Activated gamma-delta T cell (primary cell): Measurements from ENCODE around the gene TIGD4.

Experiments
- DNase-seq: peaks from one replicate; lab custom pipeline; 2025; lab: John Stamatoyannopoulos, UW

The TIGD4 gene

DNA sequence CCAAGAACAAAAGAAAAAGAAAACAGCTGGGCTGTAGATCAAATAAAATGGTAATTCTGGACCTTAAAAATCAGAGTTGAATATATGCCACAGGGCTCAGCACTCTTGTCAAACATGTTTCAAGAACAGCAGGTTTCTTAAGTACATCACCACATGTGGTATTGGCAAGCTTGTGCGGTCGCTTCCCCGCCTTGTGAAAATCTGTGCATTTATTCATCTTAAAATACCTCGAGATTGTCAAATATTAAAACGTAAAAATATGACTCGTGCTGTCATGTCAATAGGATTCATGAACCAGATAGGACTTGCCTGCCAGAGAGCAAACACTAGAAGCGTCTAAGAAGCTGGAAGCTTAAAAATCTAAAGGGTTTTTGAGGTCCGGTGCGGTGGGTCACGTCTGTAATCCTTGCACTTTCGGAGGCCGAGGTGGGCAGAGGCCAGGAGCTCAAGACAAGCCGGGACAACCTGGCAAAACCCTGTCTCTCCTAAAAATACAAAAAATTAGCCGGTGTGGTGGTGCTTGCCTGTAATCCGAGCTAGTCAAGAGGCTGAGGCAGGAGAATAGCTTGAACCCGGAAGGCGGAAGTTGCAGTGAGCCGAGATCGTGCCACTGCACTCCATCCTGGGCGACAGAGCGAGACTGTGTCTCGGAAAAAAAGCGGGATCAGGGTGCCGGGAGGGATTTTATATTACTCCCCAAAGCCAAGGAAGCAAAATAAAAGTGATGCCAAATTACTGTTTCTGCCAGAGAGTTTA is 59.6 kb downstream of the TIGD4 start:
- DNase-seq, result no peak
